Right lobe of liver (tissue), 6 donors: ENCODE results near the gene NR3C2. TPM values are rescaled to one million over a fixed set of nuclear protein-coding genes. Genes with fewer than 3 reads are reported as not detected.

Source experiments
- ATAC-seq, 4 donors: fragments of 200-7000 bp; cut with Tn5 transposase; one replicate each; pipeline ENCODE4 v1.9.1; 2020; ENCODE audit warnings: mild to moderate bottlenecking in 4 of 4, moderate library complexity in 4 of 4
- DNase-seq, 3 donors: peaks; one replicate each; pipeline ENCODE4 v3.0.0-alpha.2; 2020
- H3K27ac ChIP-seq, 3 donors: fragments of 200-600 bp; one replicate each; pipeline ENCODE4 v1.8.0; 2022
- H3K27me3 ChIP-seq, 2 donors: fragments of 200-600 bp; one replicate each; pipeline ENCODE4 v1.8.0; 2022
- H3K36me3 ChIP-seq, 4 donors: fragments of 200-600 bp; sonication (generic) in 1 of 4; one replicate each; pipeline versions ENCODE4 v1.5.1 to v1.8.0; 2017 to 2022; ENCODE audit warnings: control low read depth in 1 of 4
- H3K4me1 ChIP-seq, 4 donors: fragments of 200-600 bp; sonication (generic) in 1 of 4; one replicate each; pipeline versions ENCODE4 v1.5.1 to v1.8.0; 2017 to 2022; ENCODE audit warnings: control low read depth in 1 of 4
- H3K4me3 ChIP-seq, 3 donors: fragments of 200-600 bp; one replicate each; pipeline ENCODE4 v1.8.0; 2022
- H3K9me3 ChIP-seq, 4 donors: fragments of 200-600 bp; sonication (generic) in 1 of 4; one replicate each; pipeline versions ENCODE4 v1.5.1 to v1.8.0; 2017 to 2022; ENCODE audit warnings: control low read depth in 1 of 4
- POLR2A ChIP-seq: fragments of 450-650 bp; IDR thresholded peaks from one replicate; pipeline ENCODE4 v1.6.1; 2017; ENCODE audit warnings: antibody characterized with exemption, mild to moderate bottlenecking
- WGBS: methylation state at CpG from one replicate; pipeline ENCODE4 v1.1.6; 2018; ENCODE audit warnings: low coverage, low lambda C conversion rate; ENCODE audit not compliant: insufficient coverage; ENCODE audit errors: missing lambda C conversion rate; 5-methylcytosine and 5-hydroxymethylcytosine counted together
- intact Hi-C, 2 donors: fragments of 100-400 bp; cut with DNase I; formaldehyde crosslinking; loops; one replicate each; pipeline versions ENCODE4 v1.11.2 to v1.14.1; 2022
- total RNA-seq, 6 experiments: library from RNA; depleted of rRNA in 2 of 6; stranded (reverse); fragments of >200 nt in 2 of 6; fragmentation: NEBNext Ultra II Directional in 3 of 6; extraction: Animal tissue kit (Norgen Biotek cat#: 25700) in 3 of 6; gene quantifications; one replicate each; pipeline versions ENCODE4 v1.1.0 to v1.2.4, GENCODE V29; 2016 to 2023
- TF ChIP-seq, protein P1 (sequence below), 4 donors: fragments of 200-600 bp in 3 of 4; fragments of 450-650 bp in 1 of 4; IDR thresholded peaks; one replicate each; pipeline versions ENCODE4 v1.5.1 to v1.8.0; 2016 to 2022; ENCODE audit warnings: antibody characterized with exemption in 4 of 4, mild to moderate bottlenecking in 2 of 4
- donor health status: DM: no; HTN: yes; CAD: no.
- donor health status: DM: no; HTN: no; CAD: no.
- donor health status: DM: no; HTN: no; CAD: no.
- donor health status: DM: no; HTN: yes; CAD: no.
- donor health status: DM: no; HTN: yes; CAD: no.

NR3C2 gene
- total RNA-seq, 6 experiments from 2014 or later: 4.8 to 15.9 (median 8.9) TPM

DNA sequence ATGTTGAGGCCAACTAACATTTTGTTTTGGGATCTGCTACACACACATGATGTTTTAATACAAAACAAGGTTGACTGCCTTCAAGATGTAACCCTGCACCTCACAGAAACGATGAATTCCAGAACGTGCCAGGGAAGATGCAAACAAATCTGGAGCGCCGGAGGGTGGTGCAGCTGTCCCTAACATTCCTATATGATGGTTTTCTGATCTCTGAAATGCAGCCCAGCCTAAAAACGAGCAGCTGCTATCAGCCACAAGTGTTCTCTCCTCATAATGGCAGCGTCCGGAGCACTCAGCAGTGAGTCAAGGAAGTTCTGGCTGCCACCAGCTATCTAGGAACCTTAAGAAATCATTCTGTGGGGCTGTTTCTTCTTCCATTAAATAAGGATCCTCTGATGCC, 333.4 kb downstream of the NR3C2 start:
- no peaks in the 10 kb centered on the region for H3K9me3 ChIP-seq
- peaks cover 0 to 4% (median 1%) of the 10 kb centered on the region in 4 donors for H3K36me3 ChIP-seq
- H3K27ac ChIP-seq: no peak overlapping the region
- ATAC-seq: no peak
- no peaks in the 10 kb centered on the region for H3K27me3 ChIP-seq
- DNase-seq: no peak
- no peak for TF ChIP-seq POLR2A
- TF ChIP-seq, protein P1, sequence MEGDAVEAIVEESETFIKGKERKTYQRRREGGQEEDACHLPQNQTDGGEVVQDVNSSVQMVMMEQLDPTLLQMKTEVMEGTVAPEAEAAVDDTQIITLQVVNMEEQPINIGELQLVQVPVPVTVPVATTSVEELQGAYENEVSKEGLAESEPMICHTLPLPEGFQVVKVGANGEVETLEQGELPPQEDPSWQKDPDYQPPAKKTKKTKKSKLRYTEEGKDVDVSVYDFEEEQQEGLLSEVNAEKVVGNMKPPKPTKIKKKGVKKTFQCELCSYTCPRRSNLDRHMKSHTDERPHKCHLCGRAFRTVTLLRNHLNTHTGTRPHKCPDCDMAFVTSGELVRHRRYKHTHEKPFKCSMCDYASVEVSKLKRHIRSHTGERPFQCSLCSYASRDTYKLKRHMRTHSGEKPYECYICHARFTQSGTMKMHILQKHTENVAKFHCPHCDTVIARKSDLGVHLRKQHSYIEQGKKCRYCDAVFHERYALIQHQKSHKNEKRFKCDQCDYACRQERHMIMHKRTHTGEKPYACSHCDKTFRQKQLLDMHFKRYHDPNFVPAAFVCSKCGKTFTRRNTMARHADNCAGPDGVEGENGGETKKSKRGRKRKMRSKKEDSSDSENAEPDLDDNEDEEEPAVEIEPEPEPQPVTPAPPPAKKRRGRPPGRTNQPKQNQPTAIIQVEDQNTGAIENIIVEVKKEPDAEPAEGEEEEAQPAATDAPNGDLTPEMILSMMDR (IDR thresholded peaks at IDR 0.05): no peak
- no peak overlapping the region for H3K4me3 ChIP-seq
- peaks cover 0 to 17% (median 3%) of the 10 kb centered on the region in 4 donors for H3K4me1 ChIP-seq
- WGBS: 97% methylated on average over 6 of the region's 7 CpGs
- intact Hi-C loops: no loop called here

GRCh38 chr4:148103597-148104355, 338.4 kb downstream of the NR3C2 start:
- Histone ChIP-seq H3K27ac (no peak overlapping the region), H3K4me3 (no peak overlapping the region), H3K27me3 (no peaks in the 10 kb centered on the region), H3K4me1 (peaks cover 0 to under 1% (median 0%) of the 10 kb centered on the region in 4 donors), H3K36me3 (peaks cover 0 to 3% (median 0%) of the 10 kb centered on the region in 4 donors), H3K9me3 (no peaks in the 10 kb centered on the region)
- ATAC-seq (no peak), DNase-seq (no peak)
- intact Hi-C loops: no loop called here
- 97% methylated on average over 3 of the region's 7 CpGs for WGBS
- TF ChIP-seq, protein P1 (IDR thresholded peaks at IDR 0.05): no peak
- TF ChIP-seq POLR2A: no peak

DNA sequence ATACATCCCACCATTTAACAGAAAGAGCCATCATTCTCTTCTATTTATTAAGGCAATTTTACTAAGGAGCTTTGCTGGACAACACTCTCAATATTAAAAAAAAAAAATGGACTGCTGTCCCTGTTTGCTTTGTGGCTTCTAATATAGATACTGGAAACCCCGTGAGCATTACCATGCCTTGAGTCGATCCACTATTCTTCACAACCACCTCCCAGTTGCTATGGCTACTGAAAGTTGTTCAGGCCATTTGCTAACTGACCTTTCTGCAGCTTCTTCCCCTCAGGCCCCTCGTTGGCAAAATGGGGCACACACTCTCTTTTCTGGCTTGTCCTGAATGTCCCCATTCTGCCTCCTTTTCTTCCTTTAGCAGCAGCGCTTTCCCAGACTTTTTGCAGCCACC, 340.4 kb downstream of the NR3C2 start:
- no peak for DNase-seq
- Histone ChIP-seq H3K36me3 (peaks cover 0 to 3% (median 0%) of the 10 kb centered on the region in 4 donors), H3K27me3 (no peaks in the 10 kb centered on the region), H3K4me1 (no peaks in the 10 kb centered on the region), H3K4me3 (no peak overlapping the region), H3K27ac (no peak overlapping the region), H3K9me3 (no peaks in the 10 kb centered on the region)
- no peak for ATAC-seq
- intact Hi-C loops: no loop called here
- TF ChIP-seq, protein P1 (IDR thresholded peaks at IDR 0.05): no peak
- TF ChIP-seq POLR2A: no peak
- WGBS: 66% methylated on average over 4 of the region's 4 CpGs

DNA sequence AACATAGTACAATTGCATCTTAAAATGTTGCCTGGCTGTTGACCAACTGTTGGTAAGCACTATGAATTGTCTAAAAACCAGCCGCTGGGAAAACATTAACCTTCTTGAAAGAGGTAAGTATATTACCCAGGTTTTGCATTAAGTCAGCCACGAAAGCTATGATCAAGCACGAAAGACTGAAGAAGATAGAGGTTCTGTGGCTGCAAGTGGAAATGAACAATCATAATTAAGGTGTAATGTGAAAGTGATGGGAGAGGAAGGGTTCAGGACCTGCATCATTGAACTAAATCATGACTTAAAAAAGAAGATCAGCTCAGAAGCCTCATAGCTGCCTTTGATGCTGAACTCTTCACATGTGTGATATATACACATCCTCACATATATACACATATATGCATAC, 341.0 kb downstream of the NR3C2 start:
- Histone ChIP-seq H3K36me3 (peaks cover 0 to 3% (median 0%) of the 10 kb centered on the region in 4 donors), H3K4me3 (no peak overlapping the region), H3K27ac (no peak overlapping the region), H3K9me3 (no peaks in the 10 kb centered on the region), H3K27me3 (no peaks in the 10 kb centered on the region), H3K4me1 (no peaks in the 10 kb centered on the region)
- TF ChIP-seq, protein P1 (IDR thresholded peaks at IDR 0.05): no peak
- TF ChIP-seq POLR2A: no peak
- intact Hi-C loops: no loop called here
- 76% methylated on average over 3 of the region's 3 CpGs for WGBS
- no peak for DNase-seq
- no peak for ATAC-seq
